ENCODE data around the gene TSKS.

TSKS gene

GRCh38 chr19:49691243-49692146 is 71.6 kb downstream of the TSKS start:
- H2AFZ ChIP-seq (ENCODE audit: low read depth, low read length) = no peak overlapping the region
- no peak overlapping the region for H3K4me3 ChIP-seq (ENCODE audit: low read length)
- H3K9ac ChIP-seq (ENCODE audit: low read length) = no peak overlapping the region
- TF ChIP-seq EZH2phosphoT487 (IDR thresholded peaks at IDR 0.05; ENCODE audit: low read depth) (no peak), CTCF (IDR thresholded peaks at IDR 0.05; ENCODE audit: low read depth, low read length) (no peak)
- peaks cover 46% of the 10 kb centered on the region for H3K36me3 ChIP-seq (replicated peaks; ENCODE audit: low read depth, low read length)
- H3K4me1 ChIP-seq (ENCODE audit: low read length) = peaks cover 16% of the 10 kb centered on the region; the same call in 1 of the 2 replicates
- no peaks in the 10 kb centered on the region for H3K27me3 ChIP-seq (ENCODE audit: low read depth, low read length)
- H3K79me2 ChIP-seq (ENCODE audit: low read length) = no peaks in the 10 kb centered on the region
- peaks cover 31% of the 10 kb centered on the region for H4K20me1 ChIP-seq (ENCODE audit: insufficient read depth, low read length)
- no peak overlapping the region for H3K27ac ChIP-seq (ENCODE audit: low read length)
- H3K4me2 ChIP-seq (ENCODE audit: low read length) = no peak overlapping the region
- no peaks in the 10 kb centered on the region for H3K9me3 ChIP-seq (ENCODE audit: insufficient read depth, low read length)

- no peak within 1 kb of the TSS for H3K27ac ChIP-seq (ENCODE audit: low read length)
- H2AFZ ChIP-seq (ENCODE audit: low read depth, low read length) = no peak within 1 kb of the TSS
- peaks cover 38% of the 10 kb centered on the region for H4K20me1 ChIP-seq (ENCODE audit: insufficient read depth, low read length)
- H3K4me3 ChIP-seq (ENCODE audit: low read length) = no peak within 1 kb of the TSS
- peaks cover 4% of the 10 kb centered on the region; the same call in 1 of the 2 replicates for H3K79me2 ChIP-seq (ENCODE audit: low read length)
- H3K36me3 ChIP-seq (replicated peaks; ENCODE audit: low read depth, low read length) = peaks cover 54% of the 10 kb centered on the region
- TF ChIP-seq EZH2phosphoT487 (IDR thresholded peaks at IDR 0.05; ENCODE audit: low read depth) (no peak), CTCF (IDR thresholded peaks at IDR 0.05; ENCODE audit: low read depth, low read length) (no peak)
- H3K4me1 ChIP-seq (ENCODE audit: low read length) = peaks cover 16% of the 10 kb centered on the region; the same call in 1 of the 2 replicates
- no peaks in the 10 kb centered on the region for H3K9me3 ChIP-seq (ENCODE audit: insufficient read depth, low read length)
- H3K9ac ChIP-seq (ENCODE audit: low read length) = no peak within 1 kb of the TSS
- no peak within 1 kb of the TSS for H3K4me2 ChIP-seq (ENCODE audit: low read length)
- H3K27me3 ChIP-seq (ENCODE audit: low read depth, low read length) = no peaks in the 10 kb centered on the region
These were observed 72.4 kb downstream of the TSKS start, which contains the start of gene CPT1C for GRCh38 chr19:49690656-49691242. Gene CPT1C, plus strand, starts transcription at chr19:49691116. Its CDS starts 1,137 bp downstream, at chr19:49692253.

GRCh38 chr19:49690079-49690655 is 72.9 kb downstream of the TSKS start:
- Histone ChIP-seq H3K27me3 (ENCODE audit: low read depth, low read length) (no peaks in the 10 kb centered on the region), H3K9ac (ENCODE audit: low read length) (no peak overlapping the region), H3K4me1 (ENCODE audit: low read length) (peaks cover 16% of the 10 kb centered on the region; the same call in 1 of the 2 replicates), H4K20me1 (ENCODE audit: insufficient read depth, low read length) (peaks cover 44% of the 10 kb centered on the region), H3K4me3 (ENCODE audit: low read length) (no peak overlapping the region), H3K36me3 (replicated peaks; ENCODE audit: low read depth, low read length) (peaks cover 59% of the 10 kb centered on the region), H3K79me2 (ENCODE audit: low read length) (peaks cover 8% of the 10 kb centered on the region; the same call in 1 of the 2 replicates), H3K4me2 (ENCODE audit: low read length) (no peak overlapping the region), H2AFZ (ENCODE audit: low read depth, low read length) (no peak overlapping the region), H3K27ac (ENCODE audit: low read length) (no peak overlapping the region), H3K9me3 (ENCODE audit: insufficient read depth, low read length) (no peaks in the 10 kb centered on the region)
- TF ChIP-seq CTCF (IDR thresholded peaks at IDR 0.05; ENCODE audit: low read depth, low read length) (no peak), EZH2phosphoT487 (IDR thresholded peaks at IDR 0.05; ENCODE audit: low read depth) (no peak)

Measured in OCI-LY3 (cell line).